Measurements from ENCODE around the gene ITIH6.

Gene ITIH6

DNA sequence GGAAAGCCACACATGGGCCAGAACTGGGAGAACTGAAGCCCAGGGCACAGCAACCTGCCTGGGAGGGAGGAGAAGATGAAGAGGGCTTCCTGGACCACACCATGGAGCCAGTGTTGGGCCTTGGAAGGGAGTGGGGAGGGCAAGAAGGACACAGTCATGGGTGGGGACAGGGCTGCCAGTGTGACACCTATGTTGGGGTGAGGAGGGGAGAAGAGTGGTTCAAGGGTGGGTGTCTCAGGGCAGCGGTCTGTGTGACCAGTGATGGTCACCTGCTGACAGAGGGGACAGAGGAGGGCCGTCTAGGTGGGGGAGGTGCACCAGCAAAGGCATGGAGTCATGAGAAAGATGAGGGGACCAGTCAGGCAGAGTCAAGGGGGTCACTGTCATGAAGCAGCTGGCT is 23.3 kb upstream of the ITIH6 start (continued):
- TF ChIP-seq PRDM2 (tag by site-specific recombination; IDR thresholded peaks at IDR 0.05; ENCODE audit: borderline replicate concordance), result no peak
- TF ChIP-seq ZNF830 (tag by site-specific recombination; IDR thresholded peaks at IDR 0.05; ENCODE audit: low read depth), result no peak
- no peak for TF ChIP-seq ZSCAN16 (tag by site-specific recombination; IDR thresholded peaks at IDR 0.05)
- TF ChIP-seq, protein P1, sequence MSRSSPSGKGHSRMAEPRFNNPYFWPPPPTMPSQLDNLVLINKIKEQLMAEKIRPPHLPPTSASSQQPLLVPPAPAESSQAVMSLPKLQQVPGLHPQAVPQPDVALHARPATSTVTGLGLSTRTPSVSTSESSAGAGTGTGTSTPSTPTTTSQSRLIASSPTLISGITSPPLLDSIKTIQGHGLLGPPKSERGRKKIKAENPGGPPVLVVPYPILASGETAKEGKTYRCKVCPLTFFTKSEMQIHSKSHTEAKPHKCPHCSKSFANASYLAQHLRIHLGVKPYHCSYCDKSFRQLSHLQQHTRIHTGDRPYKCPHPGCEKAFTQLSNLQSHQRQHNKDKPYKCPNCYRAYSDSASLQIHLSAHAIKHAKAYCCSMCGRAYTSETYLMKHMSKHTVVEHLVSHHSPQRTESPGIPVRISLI (tag by site-specific recombination; IDR thresholded peaks at IDR 0.05), result no peak
- TF ChIP-seq ZNF621 (tag by site-specific recombination; IDR thresholded peaks at IDR 0.05), result no peak
- no peak for TF ChIP-seq KLF1 (tag by site-specific recombination; IDR thresholded peaks at IDR 0.05)
- TF ChIP-seq ZNF350 (tag by site-specific recombination; IDR thresholded peaks at IDR 0.05), result no peak
- no peak for TF ChIP-seq ZNF529 (tag by site-specific recombination; IDR thresholded peaks at IDR 0.05; ENCODE audit: insufficient replicate concordance)
- no peak for TF ChIP-seq MYNN (tag by site-specific recombination; IDR thresholded peaks at IDR 0.05; ENCODE audit: borderline replicate concordance)
- TF ChIP-seq ZSCAN4 (tag by site-specific recombination; IDR thresholded peaks at IDR 0.05), result no peak
- TF ChIP-seq, protein P2, sequence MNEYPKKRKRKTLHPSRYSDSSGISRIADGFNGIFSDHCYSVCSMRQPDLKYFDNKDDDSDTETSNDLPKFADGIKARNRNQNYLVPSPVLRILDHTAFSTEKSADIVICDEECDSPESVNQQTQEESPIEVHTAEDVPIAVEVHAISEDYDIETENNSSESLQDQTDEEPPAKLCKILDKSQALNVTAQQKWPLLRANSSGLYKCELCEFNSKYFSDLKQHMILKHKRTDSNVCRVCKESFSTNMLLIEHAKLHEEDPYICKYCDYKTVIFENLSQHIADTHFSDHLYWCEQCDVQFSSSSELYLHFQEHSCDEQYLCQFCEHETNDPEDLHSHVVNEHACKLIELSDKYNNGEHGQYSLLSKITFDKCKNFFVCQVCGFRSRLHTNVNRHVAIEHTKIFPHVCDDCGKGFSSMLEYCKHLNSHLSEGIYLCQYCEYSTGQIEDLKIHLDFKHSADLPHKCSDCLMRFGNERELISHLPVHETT (tag by site-specific recombination; IDR thresholded peaks at IDR 0.05), result no peak
- TF ChIP-seq ZNF433 (tag by site-specific recombination; IDR thresholded peaks at IDR 0.05; ENCODE audit: low read depth), result no peak
- no peak for TF ChIP-seq SETDB1 (IDR thresholded peaks at IDR 0.05; ENCODE audit: insufficient read length, low read length)

DNA sequence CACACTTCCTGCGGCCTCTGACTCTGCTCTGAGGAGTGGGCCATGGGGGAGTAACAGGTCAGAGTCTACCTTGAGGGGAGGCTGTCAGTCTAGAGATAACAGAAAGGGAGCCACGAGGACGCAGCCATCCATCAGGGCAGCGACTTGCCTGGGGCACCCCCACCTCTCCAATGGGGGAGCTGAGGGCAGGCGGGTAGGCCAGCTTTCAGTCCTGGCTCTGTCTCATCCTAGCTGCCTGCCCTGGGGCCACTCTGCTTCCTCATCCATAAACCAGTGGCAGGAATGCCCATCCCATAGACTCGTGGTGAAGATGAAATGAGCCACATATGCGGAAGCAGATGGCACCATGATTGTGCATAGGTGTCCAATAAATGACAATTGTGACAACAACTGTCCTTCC is 22.7 kb upstream of the ITIH6 start:
- TF ChIP-seq ZNF132 (tag by site-specific recombination; IDR thresholded peaks at IDR 0.05; ENCODE audit: borderline replicate concordance), result no peak
- TF ChIP-seq, protein P3, sequence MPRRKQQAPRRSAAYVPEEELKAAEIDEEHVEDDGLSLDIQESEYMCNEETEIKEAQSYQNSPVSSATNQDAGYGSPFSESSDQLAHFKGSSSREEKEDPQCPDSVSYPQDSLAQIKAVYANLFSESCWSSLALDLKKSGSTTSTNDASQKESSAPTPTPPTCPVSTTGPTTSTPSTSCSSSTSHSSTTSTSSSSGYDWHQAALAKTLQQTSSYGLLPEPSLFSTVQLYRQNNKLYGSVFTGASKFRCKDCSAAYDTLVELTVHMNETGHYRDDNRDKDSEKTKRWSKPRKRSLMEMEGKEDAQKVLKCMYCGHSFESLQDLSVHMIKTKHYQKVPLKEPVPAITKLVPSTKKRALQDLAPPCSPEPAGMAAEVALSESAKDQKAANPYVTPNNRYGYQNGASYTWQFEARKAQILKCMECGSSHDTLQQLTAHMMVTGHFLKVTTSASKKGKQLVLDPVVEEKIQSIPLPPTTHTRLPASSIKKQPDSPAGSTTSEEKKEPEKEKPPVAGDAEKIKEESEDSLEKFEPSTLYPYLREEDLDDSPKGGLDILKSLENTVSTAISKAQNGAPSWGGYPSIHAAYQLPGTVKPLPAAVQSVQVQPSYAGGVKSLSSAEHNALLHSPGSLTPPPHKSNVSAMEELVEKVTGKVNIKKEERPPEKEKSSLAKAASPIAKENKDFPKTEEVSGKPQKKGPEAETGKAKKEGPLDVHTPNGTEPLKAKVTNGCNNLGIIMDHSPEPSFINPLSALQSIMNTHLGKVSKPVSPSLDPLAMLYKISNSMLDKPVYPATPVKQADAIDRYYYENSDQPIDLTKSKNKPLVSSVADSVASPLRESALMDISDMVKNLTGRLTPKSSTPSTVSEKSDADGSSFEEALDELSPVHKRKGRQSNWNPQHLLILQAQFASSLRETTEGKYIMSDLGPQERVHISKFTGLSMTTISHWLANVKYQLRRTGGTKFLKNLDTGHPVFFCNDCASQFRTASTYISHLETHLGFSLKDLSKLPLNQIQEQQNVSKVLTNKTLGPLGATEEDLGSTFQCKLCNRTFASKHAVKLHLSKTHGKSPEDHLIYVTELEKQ (tag by site-specific recombination; IDR thresholded peaks at IDR 0.05; ENCODE audit: borderline replicate concordance), result no peak
- TF ChIP-seq, protein P2 (tag by site-specific recombination; IDR thresholded peaks at IDR 0.05), result no peak
- TF ChIP-seq, protein P4, sequence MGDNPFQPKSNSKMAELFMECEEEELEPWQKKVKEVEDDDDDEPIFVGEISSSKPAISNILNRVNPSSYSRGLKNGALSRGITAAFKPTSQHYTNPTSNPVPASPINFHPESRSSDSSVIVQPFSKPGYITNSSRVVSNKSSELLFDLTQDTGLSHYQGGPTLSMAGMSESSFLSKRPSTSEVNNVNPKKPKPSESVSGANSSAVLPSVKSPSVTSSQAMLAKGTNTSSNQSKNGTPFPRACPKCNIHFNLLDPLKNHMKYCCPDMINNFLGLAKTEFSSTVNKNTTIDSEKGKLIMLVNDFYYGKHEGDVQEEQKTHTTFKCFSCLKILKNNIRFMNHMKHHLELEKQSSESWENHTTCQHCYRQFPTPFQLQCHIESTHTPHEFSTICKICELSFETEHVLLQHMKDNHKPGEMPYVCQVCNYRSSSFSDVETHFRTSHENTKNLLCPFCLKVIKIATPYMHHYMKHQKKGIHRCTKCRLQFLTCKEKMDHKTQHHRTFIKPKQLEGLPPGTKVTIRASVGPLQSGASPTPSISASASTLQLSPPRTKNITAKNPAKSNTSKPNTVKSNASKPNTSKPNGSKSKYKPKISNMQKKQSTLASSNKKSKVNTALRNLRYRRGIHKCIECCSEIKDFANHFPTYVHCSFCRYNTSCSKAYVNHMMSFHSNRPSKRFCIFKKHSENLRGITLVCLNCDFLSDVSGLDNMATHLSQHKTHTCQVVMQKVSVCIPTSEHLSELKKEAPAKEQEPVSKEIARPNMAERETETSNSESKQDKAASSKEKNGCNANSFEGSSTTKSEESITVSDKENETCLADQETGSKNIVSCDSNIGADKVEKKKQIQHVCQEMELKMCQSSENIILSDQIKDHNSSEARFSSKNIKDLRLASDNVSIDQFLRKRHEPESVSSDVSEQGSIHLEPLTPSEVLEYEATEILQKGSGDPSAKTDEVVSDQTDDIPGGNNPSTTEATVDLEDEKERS (tag by site-specific recombination; IDR thresholded peaks at IDR 0.05), result no peak
- no peak for TF ChIP-seq YY2 (tag by site-specific recombination; IDR thresholded peaks at IDR 0.05)
- no peak for TF ChIP-seq ZNF433 (tag by site-specific recombination; IDR thresholded peaks at IDR 0.05; ENCODE audit: low read depth)
- H3K4me1 ChIP-seq (ENCODE audit: control insufficient read depth, insufficient read depth, low read length), result no peaks in the 10 kb centered on the region
- no peak overlapping the region for H3K4me3 ChIP-seq (ENCODE audit: low read depth, low read length)
- CTCF ChIA-PET, result no interaction called here
- POLR2A ChIA-PET, result no interaction called here
- H3K36me3 ChIP-seq (ENCODE audit: control insufficient read depth in 2 of 2, insufficient read depth in 1 of 2, low read length in 2 of 2), result peaks cover 7 to 8% of the 10 kb centered on the region in 2 experiments; a peak in 2 of 3 replicates
- H3K27ac ChIP-seq (ENCODE audit: extremely low read depth, low read depth, low read length), result no peak overlapping the region
- H3K9me3 ChIP-seq (ENCODE audit: control insufficient read depth, insufficient read depth, low read depth, low read length), result no peaks in the 10 kb centered on the region

Measured in HEK293 (cell line).